ENCODE data around the gene TNN.

Gene TNN

GRCh38 chr1:175166746-175167145 is 99.1 kb downstream of the TNN start:
- H3K4me3 ChIP-seq (ENCODE audit: low read length), result no peak overlapping the region
- no peak for TF ChIP-seq CTCF (conservative IDR thresholded peaks at IDR 0.05; ENCODE audit: low read depth, low read length)
- no peak for DNase-seq (ENCODE audit: low read depth)

- DNase-seq (ENCODE audit: low read depth), result no peak
- no peak overlapping the region for H3K4me3 ChIP-seq (ENCODE audit: low read length)
- TF ChIP-seq CTCF (conservative IDR thresholded peaks at IDR 0.05; ENCODE audit: low read depth, low read length), result no peak
These were observed 100.2 kb downstream of the TNN start for GRCh38 chr1:175167861-175168260.

- no peak for TF ChIP-seq CTCF (conservative IDR thresholded peaks at IDR 0.05; ENCODE audit: low read depth, low read length)
- no peak for DNase-seq (ENCODE audit: low read depth)
- H3K4me3 ChIP-seq (ENCODE audit: low read length), result no peak overlapping the region
These were observed 101.1 kb downstream of the TNN start for GRCh38 chr1:175168782-175169181.

- H3K4me3 ChIP-seq (ENCODE audit: low read length), result no peak overlapping the region
- DNase-seq (ENCODE audit: low read depth), result no peak
- TF ChIP-seq CTCF (conservative IDR thresholded peaks at IDR 0.05; ENCODE audit: low read depth, low read length), result no peak
These were observed 101.8 kb downstream of the TNN start for GRCh38 chr1:175169286-175170018.

- no peak for TF ChIP-seq CTCF (conservative IDR thresholded peaks at IDR 0.05; ENCODE audit: low read depth, low read length)
- no peak overlapping the region for H3K4me3 ChIP-seq (ENCODE audit: low read length)
- DNase-seq (ENCODE audit: low read depth), result no peak
These were observed 103.6 kb downstream of the TNN start for GRCh38 chr1:175171036-175171913.

GRCh38 chr1:175172503-175172902 is 104.9 kb downstream of the TNN start:
- no peak for TF ChIP-seq CTCF (conservative IDR thresholded peaks at IDR 0.05; ENCODE audit: low read depth, low read length)
- H3K4me3 ChIP-seq (ENCODE audit: low read length), result no peak overlapping the region
- no peak for DNase-seq (ENCODE audit: low read depth)

Measured in retinal pigment epithelial cell (primary cell).